HL-60 (cell line): Measurements from ENCODE around the gene IL1RN.

Experiments used
- DNase-seq, 2 experiments: peaks; one replicate each; pipeline ENCODE4 v3.0.0-alpha.2; 2010 to 2020; ENCODE audit warnings: low read depth in 1 of 2, low spot score in 1 of 2
- H3K27ac ChIP-seq: fragments of 250-450 bp; sonication (Bioruptor Pico); replicated peaks from 2 replicates; pipeline ENCODE4 v1.5.1; 2020; ENCODE audit warnings: mild to moderate bottlenecking, moderate library complexity
- H3K27me3 ChIP-seq: fragments of 250-450 bp; sonication (Bioruptor Pico); 2 replicates; pipeline ENCODE4 v1.5.1; 2021; ENCODE audit warnings: mild to moderate bottlenecking, moderate library complexity; ENCODE audit not compliant: insufficient read depth, poor library complexity, severe bottlenecking
- H3K4me3 ChIP-seq: replicated peaks from 2 replicates; pipeline ENCODE4 v1.5.1; 2011; ENCODE audit warnings: mild to moderate bottlenecking, control low read depth, low read length; ENCODE audit not compliant: insufficient read depth
- CTCF ChIP-seq: IDR thresholded peaks from one replicate; pipeline ENCODE4 v1.5.1; 2011; ENCODE audit warnings: low read length, control low read depth, inconsistent platforms; ENCODE audit not compliant: insufficient read depth
- GABPA ChIP-seq: IDR thresholded peaks from 2 replicates; pipeline ENCODE4 v1.6.1; 2012; ENCODE audit warnings: low read depth
- POLR2AphosphoS5 ChIP-seq: IDR thresholded peaks from 2 replicates; pipeline ENCODE4 v1.6.1; 2012; ENCODE audit warnings: low read depth
- REST ChIP-seq: IDR thresholded peaks from 2 replicates; pipeline ENCODE4 v1.6.1; 2012; ENCODE audit warnings: low read depth; ENCODE audit not compliant: insufficient replicate concordance
- SPI1 ChIP-seq: IDR thresholded peaks from 2 replicates; pipeline ENCODE4 v1.6.1; 2012; ENCODE audit warnings: low read depth, mild to moderate bottlenecking, borderline replicate concordance

The IL1RN gene

GRCh38 chr2:113112871-113113270 lies 14.5 kb upstream of the IL1RN start:
- Histone ChIP-seq H3K27me3 (no peaks in the 10 kb centered on the region), H3K4me3 (no peak overlapping the region), H3K27ac (peak overlapping the region; percentile 60)
- TF ChIP-seq CTCF (no peak), POLR2AphosphoS5 (no peak)
- no peak for DNase-seq

GRCh38 chr2:113113807-113114206 lies 13.6 kb upstream of the IL1RN start:
- no peaks in the 10 kb centered on the region for H3K27me3 ChIP-seq
- no peak for DNase-seq
- no peak for TF ChIP-seq POLR2AphosphoS5
- TF ChIP-seq CTCF = no peak
- TF ChIP-seq SPI1 = no peak
- TF ChIP-seq GABPA = no peak
- TF ChIP-seq REST = no peak
- H3K27ac ChIP-seq = no peak overlapping the region
- no peak overlapping the region for H3K4me3 ChIP-seq

GRCh38 chr2:113114224-113114945 lies 13.0 kb upstream of the IL1RN start:
- TF ChIP-seq CTCF (no peak), GABPA (no peak), REST (no peak), POLR2AphosphoS5 (no peak), SPI1 (no peak)
- no peak for DNase-seq
- Histone ChIP-seq H3K27me3 (no peaks in the 10 kb centered on the region), H3K4me3 (no peak overlapping the region), H3K27ac (no peak overlapping the region)

- DNase-seq = no peak
- no peaks in the 10 kb centered on the region for H3K27me3 ChIP-seq
- H3K4me3 ChIP-seq = no peak overlapping the region
- no peak overlapping the region for H3K27ac ChIP-seq
- TF ChIP-seq POLR2AphosphoS5 (no peak), REST (no peak), SPI1 (no peak), CTCF (no peak), GABPA (no peak)
These were observed 12.4 kb upstream of the IL1RN start for GRCh38 chr2:113114996-113115395.
